ENCODE data around the gene SECISBP2L. TPM values are rescaled to one million over a fixed set of nuclear protein-coding genes. Genes with fewer than 3 reads are reported as not detected.

SECISBP2L gene
- total RNA-seq, 1 experiment from 2014 or later: 24.7 TPM

DNA sequence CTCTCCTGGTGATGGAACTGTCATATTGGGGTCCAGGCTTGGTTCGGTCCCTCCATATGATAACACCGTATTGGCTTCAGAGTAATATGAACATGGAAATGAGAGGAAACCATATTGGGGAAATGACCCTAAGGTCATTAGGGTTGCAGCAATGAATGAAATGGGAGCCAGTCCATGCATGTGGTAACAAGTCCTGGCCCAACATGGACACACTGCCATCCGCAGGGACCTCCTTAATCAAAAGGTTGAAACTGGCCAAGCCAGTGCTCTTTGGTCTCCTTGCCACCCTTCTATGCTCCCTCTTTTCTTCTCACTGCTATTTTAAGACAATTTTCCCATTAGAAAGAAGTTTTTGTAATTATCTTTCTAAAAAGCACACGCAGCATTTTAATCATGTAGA is 90.9 kb downstream of the SECISBP2L start:
- H2AFZ ChIP-seq (ENCODE audit: low read length): no peak overlapping the region
- Mint-ChIP-seq H3K27me3 (ENCODE audit: low read depth) (peaks cover 9% of the 10 kb centered on the region), H3K4me3 (no peak overlapping the region), H3K4me1 (peaks cover 10 to 14% of the 10 kb centered on the region in 2 experiments), H3K36me3 (ENCODE audit: insufficient read depth in 1 of 3, low read depth in 3 of 3) (no peaks in the 10 kb centered on the region), H3K27ac (0 out of 7 replicates have a peak overlapping the region, but pooled peaks of 1 of the 3 experiments have one; percentile 6), H3K9me3 (no peaks in the 10 kb centered on the region)
- H3K23ac ChIP-seq (ENCODE audit: insufficient read length, low read depth, low read length): no peak overlapping the region
- no peak overlapping the region for H3K56ac ChIP-seq (ENCODE audit: insufficient read length, low read depth, low read length)
- TF ChIP-seq, protein P1, sequence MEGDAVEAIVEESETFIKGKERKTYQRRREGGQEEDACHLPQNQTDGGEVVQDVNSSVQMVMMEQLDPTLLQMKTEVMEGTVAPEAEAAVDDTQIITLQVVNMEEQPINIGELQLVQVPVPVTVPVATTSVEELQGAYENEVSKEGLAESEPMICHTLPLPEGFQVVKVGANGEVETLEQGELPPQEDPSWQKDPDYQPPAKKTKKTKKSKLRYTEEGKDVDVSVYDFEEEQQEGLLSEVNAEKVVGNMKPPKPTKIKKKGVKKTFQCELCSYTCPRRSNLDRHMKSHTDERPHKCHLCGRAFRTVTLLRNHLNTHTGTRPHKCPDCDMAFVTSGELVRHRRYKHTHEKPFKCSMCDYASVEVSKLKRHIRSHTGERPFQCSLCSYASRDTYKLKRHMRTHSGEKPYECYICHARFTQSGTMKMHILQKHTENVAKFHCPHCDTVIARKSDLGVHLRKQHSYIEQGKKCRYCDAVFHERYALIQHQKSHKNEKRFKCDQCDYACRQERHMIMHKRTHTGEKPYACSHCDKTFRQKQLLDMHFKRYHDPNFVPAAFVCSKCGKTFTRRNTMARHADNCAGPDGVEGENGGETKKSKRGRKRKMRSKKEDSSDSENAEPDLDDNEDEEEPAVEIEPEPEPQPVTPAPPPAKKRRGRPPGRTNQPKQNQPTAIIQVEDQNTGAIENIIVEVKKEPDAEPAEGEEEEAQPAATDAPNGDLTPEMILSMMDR (conservative IDR thresholded peaks at IDR 0.05): no peak
- H3T11ph ChIP-seq (ENCODE audit: low read length): no peak overlapping the region
- no peaks in the 10 kb centered on the region for H3K27me3 ChIP-seq (ENCODE audit: insufficient read depth, low read length)
- no peaks in the 10 kb centered on the region for H4K20me1 ChIP-seq (ENCODE audit: control insufficient read depth, insufficient read depth, insufficient read length)
- no peak overlapping the region for H4K8ac ChIP-seq (replicated peaks; ENCODE audit: insufficient read length, low read depth, low read length)
- no peak overlapping the region for H2BK5ac ChIP-seq (ENCODE audit: insufficient read length, low read length)
- no peak overlapping the region for H3K4ac ChIP-seq (ENCODE audit: low read depth, low read length)
- no peak overlapping the region for H3K27ac ChIP-seq (ENCODE audit: insufficient read length, low read depth, low read length)
- no peak overlapping the region for H4K91ac ChIP-seq (ENCODE audit: insufficient read length, low read depth, low read length)
- peaks cover 3% of the 10 kb centered on the region; the same call in 1 of the 2 replicates for H3K4me1 ChIP-seq (ENCODE audit: insufficient read depth, low read length)
- H3K79me2 ChIP-seq (ENCODE audit: insufficient read depth, low read length): no peaks in the 10 kb centered on the region
- H3K18ac ChIP-seq (ENCODE audit: insufficient read length, low read depth, low read length): no peak overlapping the region
- no peak overlapping the region for H2BK15ac ChIP-seq (ENCODE audit: low read depth, low read length)
- WGBS (ENCODE audit: extremely low coverage, insufficient read length, low lambda C conversion rate): no CpG with 5 or more reads among the region's 4 CpGs
- no peak for DNase-seq
- H3K23me2 ChIP-seq (ENCODE audit: insufficient read length, low read depth, low read length, poor library complexity, severe bottlenecking): no peaks in the 10 kb centered on the region
- no peak overlapping the region for H2AK5ac ChIP-seq (ENCODE audit: insufficient read length, low read length)
- no peaks in the 10 kb centered on the region for H3K79me1 ChIP-seq (ENCODE audit: insufficient read depth, low read depth, low read length, poor library complexity, severe bottlenecking)
- H4K5ac ChIP-seq (ENCODE audit: insufficient read length, low read depth, low read length): no peak overlapping the region
- H2BK12ac ChIP-seq (ENCODE audit: insufficient read length, low read depth, low read length): no peak overlapping the region
- no peak overlapping the region for H3K9ac ChIP-seq (ENCODE audit: extremely low read depth, insufficient read length, low read length)
- H2BK120ac ChIP-seq (ENCODE audit: low read depth, low read length, poor library complexity, severe bottlenecking): no peak overlapping the region
- no peak overlapping the region for H3K14ac ChIP-seq (ENCODE audit: insufficient read depth, low read length)
- H3K4me2 ChIP-seq (ENCODE audit: insufficient read depth, insufficient read length, low read length): no peak overlapping the region
- H2BK20ac ChIP-seq (ENCODE audit: low read depth, low read length, poor library complexity, severe bottlenecking): no peak overlapping the region
- no peaks in the 10 kb centered on the region for H3K9me3 ChIP-seq (ENCODE audit: control insufficient read depth, low read depth, low read length)

Measured in H9 (cell line).